Endothelial cell of umbilical vein (primary cell): Measurements from ENCODE around the gene PSTPIP1. TPM values are rescaled to one million over a fixed set of nuclear protein-coding genes. Genes with fewer than 3 reads are reported as not detected.

Experiments
- BruUV-seq: library from RNA; stranded (reverse); fragments of 400-500 nt; replicated peaks from 2 replicates; lab custom pipeline; 2021; lab: Mats Ljungman, UMichigan
- CTCF ChIA-PET: fragments of 300-600, 350-600 bp; sonication (Branson Sonifier 250); formaldehyde crosslinking; loops from one replicate; lab custom pipeline; 2021; ENCODE audit warnings: antibody characterized with exemption, inconsistent platforms; lab: Charles Lee
- POLR2A ChIA-PET: fragments of 300-600, 350-600 bp; sonication (Branson Sonifier 250); formaldehyde crosslinking; loops from one replicate; lab custom pipeline; 2021; ENCODE audit warnings: antibody characterized with exemption, inconsistent platforms; lab: Charles Lee
- DNase-seq: peaks from one replicate; pipeline ENCODE4 v3.0.0-alpha.2; 2011; ENCODE audit warnings: low read depth, low spot score
- FAIRE-seq: peaks from 2 replicates; lab custom pipeline; 2011; peaks lifted over from hg19 to GRCh38; lab: Jason Lieb, UNC
- H2AFZ ChIP-seq: 2 replicates; pipeline ENCODE4 v1.6.0; 2012; ENCODE audit warnings: low read depth, low read length, control low read depth, inconsistent platforms
- H3K27ac ChIP-seq: 2 replicates; pipeline ENCODE4 v1.5.1; 2011; ENCODE audit warnings: low read depth, mild to moderate bottlenecking, control low read depth, low read length, moderate library complexity; ENCODE audit not compliant: insufficient read depth
- H3K27me3 ChIP-seq, 2 experiments: 2 replicates each; pipeline versions ENCODE4 v1.6.0 to v1.6.1; 2011; ENCODE audit warnings: low read length in 2 of 2, mixed read lengths in 1 of 2; ENCODE audit not compliant: control insufficient read depth in 2 of 2, insufficient read depth in 2 of 2
- H3K36me3 ChIP-seq, 2 experiments: 2 replicates in 1 of 2; 3 replicates in 1 of 2; pipeline ENCODE4 v1.5.1; 2011; ENCODE audit warnings: low read length in 2 of 2, mild to moderate bottlenecking in 1 of 2, moderate library complexity in 1 of 2; ENCODE audit not compliant: control insufficient read depth in 2 of 2, insufficient read depth in 2 of 2; ENCODE audit errors: extremely low read depth in 1 of 2
- H3K4me1 ChIP-seq: 3 replicates; pipeline ENCODE4 v1.5.1; 2011; ENCODE audit warnings: mild to moderate bottlenecking, low read length; ENCODE audit not compliant: control insufficient read depth, insufficient read depth; ENCODE audit errors: extremely low read depth
- H3K4me2 ChIP-seq: 2 replicates; pipeline ENCODE4 v1.6.1; 2011; ENCODE audit warnings: low read length, control low read depth, mixed read lengths; ENCODE audit not compliant: insufficient read depth
- H3K4me3 ChIP-seq, 3 experiments: fragments of 200-600 bp in 1 of 3; sonication (generic), shearing (Covaris generic) in 1 of 3; replicated peaks in 1 of 3; 2 replicates each; pipeline ENCODE4 v1.5.1; 2011 to 2016; ENCODE audit warnings: control low read depth in 3 of 3, low read length in 3 of 3, mild to moderate bottlenecking in 2 of 3, inconsistent platforms in 1 of 3, low read depth in 1 of 3, moderate library complexity in 1 of 3; ENCODE audit not compliant: insufficient read depth in 1 of 3
- H3K79me2 ChIP-seq: 2 replicates; pipeline ENCODE4 v1.6.0; 2012; ENCODE audit warnings: low read length, inconsistent platforms; ENCODE audit not compliant: control insufficient read depth, insufficient read depth
- H3K9ac ChIP-seq: replicated peaks from 2 replicates; pipeline ENCODE3; 2011; ENCODE audit warnings: low read length, control low read depth; ENCODE audit not compliant: insufficient read depth; ENCODE audit errors: extremely low read depth
- H3K9me1 ChIP-seq: replicated peaks from 3 replicates; pipeline ENCODE4 v1.6.0; 2011; ENCODE audit warnings: mild to moderate bottlenecking, low read length; ENCODE audit not compliant: control insufficient read depth, insufficient read depth; ENCODE audit errors: extremely low read depth
- H3K9me3 ChIP-seq: replicated peaks from 2 replicates; pipeline ENCODE4 v1.5.1; 2012; ENCODE audit warnings: low read length, inconsistent platforms; ENCODE audit not compliant: control insufficient read depth, insufficient read depth
- H4K20me1 ChIP-seq: replicated peaks from 2 replicates; pipeline ENCODE3; 2011; ENCODE audit warnings: mild to moderate bottlenecking, low read length; ENCODE audit not compliant: control insufficient read depth, insufficient read depth; ENCODE audit errors: extremely low read depth
- FOS ChIP-seq: IDR thresholded peaks from 2 replicates; pipeline ENCODE4 v1.6.1; 2011; ENCODE audit warnings: mild to moderate bottlenecking, low read length, moderate library complexity, borderline replicate concordance; ENCODE audit not compliant: insufficient read depth
- GATA2 ChIP-seq: IDR thresholded peaks from 2 replicates; pipeline ENCODE4 v1.7.0; 2011; ENCODE audit warnings: low read depth, mild to moderate bottlenecking, moderate library complexity, mixed read lengths, low read length; ENCODE audit not compliant: insufficient read length, insufficient read depth
- JUN ChIP-seq: IDR thresholded peaks from 2 replicates; pipeline ENCODE4 v1.6.1; 2011; ENCODE audit warnings: borderline replicate concordance, low read depth; ENCODE audit not compliant: insufficient read length, insufficient read depth
- POLR2A ChIP-seq: IDR thresholded peaks from 2 replicates; pipeline ENCODE4 v1.6.1; 2012; ENCODE audit warnings: low read depth, mild to moderate bottlenecking, control low read depth, low read length
- POLR2AphosphoS5 ChIP-seq: IDR thresholded peaks from 2 replicates; pipeline ENCODE4 v1.6.1; 2012; ENCODE audit warnings: low read depth, mild to moderate bottlenecking, control low read depth, low read length, moderate library complexity; ENCODE audit not compliant: insufficient read depth
- dilution Hi-C: fragments of 300-500 bp; cut with MboI; formaldehyde crosslinking; loops from one replicate; pipeline ENCODE4 v1.15.0; 2019; ENCODE audit warnings: low sequenced_read_pairs; ENCODE audit not compliant: extremely low pct_ligation_motif_present
- intact Hi-C: fragments of 100-400 bp; cut with micrococcal nuclease; formaldehyde crosslinking; loops from one replicate; pipeline ENCODE4 v1.10.0; 2022
- polyA plus RNA-seq, 4 experiments: library from polyadenylated mRNA; depleted of rRNA in 3 of 4; stranded (reverse) in 3 of 4; unstranded in 1 of 4; fragments of >200 nt; gene quantifications; 2 replicates each; pipeline versions ENCODE4 v1.2.1 to v1.2.3, GENCODE V29; 2011 to 2012; ENCODE audit warnings: missing spikeins in 1 of 4
- total RNA-seq: library from RNA; stranded (reverse); gene quantifications from 2 replicates; pipeline ENCODE4 v1.2.3, GENCODE V29; 2021
- TF ChIP-seq, protein P1 (sequence below): IDR thresholded peaks from 2 replicates; pipeline ENCODE4 v1.6.1; 2011; ENCODE audit not compliant: insufficient read depth, insufficient read length
- TF ChIP-seq, protein P2 (sequence below), 2 donors: IDR thresholded peaks; 1 replicate in 1 of 2; 2 replicates in 1 of 2; pipeline ENCODE4 v1.5.1; 2011; ENCODE audit warnings: low read length in 2 of 2, mild to moderate bottlenecking in 2 of 2, moderate library complexity in 2 of 2, control low read depth in 1 of 2, inconsistent platforms in 1 of 2, low read depth in 1 of 2; ENCODE audit not compliant: insufficient read depth in 1 of 2; ENCODE audit errors: extremely low read depth in 1 of 2

PSTPIP1 gene
- total and polyA plus RNA-seq, 2 donors (not counting 3 experiments of a cell fraction or from before 2014, with no cell fraction given): not detected

DNA sequence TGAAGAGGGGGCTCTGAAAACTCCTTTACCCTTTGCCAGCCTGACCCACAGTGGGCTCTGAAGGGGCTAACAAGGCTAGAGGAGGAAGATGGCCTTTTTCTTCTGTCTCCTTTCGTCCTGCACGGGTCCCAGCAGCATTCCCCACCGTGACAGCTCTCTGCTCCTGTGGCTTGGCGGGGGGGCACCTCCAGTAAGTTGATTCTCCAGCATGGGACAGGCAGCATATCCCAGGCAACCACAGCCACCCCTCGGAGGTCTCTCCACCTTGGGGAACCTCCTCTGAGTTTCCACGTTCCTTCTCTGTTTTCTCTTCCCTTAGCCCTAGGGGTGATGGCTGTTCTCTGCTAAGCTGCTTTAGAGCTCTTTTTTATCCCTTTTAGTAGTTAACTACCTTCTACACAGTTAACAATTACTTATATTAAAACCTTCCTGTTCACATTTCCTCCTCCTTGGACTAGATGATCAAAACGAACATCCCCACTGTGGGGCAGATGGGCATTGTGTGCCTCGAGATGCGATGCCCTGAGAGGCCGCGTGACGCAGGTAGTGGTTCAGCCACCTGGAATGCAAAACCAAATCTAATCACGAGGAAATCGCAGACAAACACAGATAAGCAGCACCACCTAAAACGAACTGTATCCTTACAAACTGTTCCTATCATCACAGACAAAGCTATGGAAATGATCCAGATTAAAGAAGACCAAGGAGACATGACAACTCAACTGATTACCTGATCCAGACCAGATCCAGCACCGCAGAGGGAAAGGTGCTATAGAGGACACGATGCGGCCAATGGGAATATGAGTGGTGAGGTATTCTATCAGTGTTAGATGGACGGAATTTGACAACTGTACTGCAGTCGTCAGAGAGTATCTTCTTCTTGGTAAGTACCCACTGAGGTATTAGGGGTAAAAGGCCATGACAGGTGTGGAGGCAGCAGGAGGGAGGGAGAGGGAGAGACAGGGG lies 48.3 kb downstream of the PSTPIP1 start:
- H3K79me2 ChIP-seq: no peaks in the 10 kb centered on the region
- H3K9ac ChIP-seq: no peak overlapping the region
- DNase-seq (no peak), FAIRE-seq (no peak)
- H3K9me1 ChIP-seq: no peaks in the 10 kb centered on the region
- H3K4me1 ChIP-seq: no peaks in the 10 kb centered on the region
- no peaks in the 10 kb centered on the region for H3K9me3 ChIP-seq
- no peak overlapping the region for H3K4me3 ChIP-seq
- no peak for TF ChIP-seq POLR2AphosphoS5
- TF ChIP-seq GATA2: no peak
- TF ChIP-seq, protein P1, sequence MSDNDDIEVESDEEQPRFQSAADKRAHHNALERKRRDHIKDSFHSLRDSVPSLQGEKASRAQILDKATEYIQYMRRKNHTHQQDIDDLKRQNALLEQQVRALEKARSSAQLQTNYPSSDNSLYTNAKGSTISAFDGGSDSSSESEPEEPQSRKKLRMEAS: no peak
- TF ChIP-seq, protein P2, sequence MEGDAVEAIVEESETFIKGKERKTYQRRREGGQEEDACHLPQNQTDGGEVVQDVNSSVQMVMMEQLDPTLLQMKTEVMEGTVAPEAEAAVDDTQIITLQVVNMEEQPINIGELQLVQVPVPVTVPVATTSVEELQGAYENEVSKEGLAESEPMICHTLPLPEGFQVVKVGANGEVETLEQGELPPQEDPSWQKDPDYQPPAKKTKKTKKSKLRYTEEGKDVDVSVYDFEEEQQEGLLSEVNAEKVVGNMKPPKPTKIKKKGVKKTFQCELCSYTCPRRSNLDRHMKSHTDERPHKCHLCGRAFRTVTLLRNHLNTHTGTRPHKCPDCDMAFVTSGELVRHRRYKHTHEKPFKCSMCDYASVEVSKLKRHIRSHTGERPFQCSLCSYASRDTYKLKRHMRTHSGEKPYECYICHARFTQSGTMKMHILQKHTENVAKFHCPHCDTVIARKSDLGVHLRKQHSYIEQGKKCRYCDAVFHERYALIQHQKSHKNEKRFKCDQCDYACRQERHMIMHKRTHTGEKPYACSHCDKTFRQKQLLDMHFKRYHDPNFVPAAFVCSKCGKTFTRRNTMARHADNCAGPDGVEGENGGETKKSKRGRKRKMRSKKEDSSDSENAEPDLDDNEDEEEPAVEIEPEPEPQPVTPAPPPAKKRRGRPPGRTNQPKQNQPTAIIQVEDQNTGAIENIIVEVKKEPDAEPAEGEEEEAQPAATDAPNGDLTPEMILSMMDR (IDR thresholded peaks at IDR 0.05; ENCODE audit: extremely low read depth in 1 of 2, insufficient read depth in 1 of 2, low read depth in 1 of 2, low read length in 2 of 2): no peak
- TF ChIP-seq JUN: no peak
- no peak for TF ChIP-seq FOS
- TF ChIP-seq POLR2A: no peak
- H3K36me3 ChIP-seq: peaks cover 7 to 18% of the 10 kb centered on the region in 2 experiments
- no peak overlapping the region for H3K27ac ChIP-seq
- BruUV-seq: no TSS peak
- intact Hi-C loops: no loop called here
- dilution Hi-C loops: no loop called here
- no peak overlapping the region for H2AFZ ChIP-seq
- ChIA-PET CTCF (interaction anchor here (1.7 kb wide), 1 partner anchor 17 kb away, joined by 5 read pairs; no protein-coding TSS in a partner anchor), POLR2A (no interaction called here)
- H3K4me2 ChIP-seq: no peak overlapping the region
- H4K20me1 ChIP-seq: no peaks in the 10 kb centered on the region
- H3K27me3 ChIP-seq: no peaks in the 10 kb centered on the region
